VCaP (cell line): ENCODE data around the gene RAB40C.

Experiments
- H3K27ac ChIP-seq: fragments of 450-650 bp; 2 replicates; pipeline ENCODE4 v1.5.1; 2017
- CTCF ChIP-seq: fragments of 450-650 bp; conservative IDR thresholded peaks from 2 replicates; pipeline ENCODE4 v1.5.1; 2017; ENCODE audit warnings: mild to moderate bottlenecking, moderate library complexity

Gene RAB40C

GRCh38 chr16:578232-578869 is 11.5 kb upstream of the RAB40C start:
- H3K27ac ChIP-seq: no peak overlapping the region
- TF ChIP-seq CTCF: no peak

- no peak overlapping the region for H3K27ac ChIP-seq
- TF ChIP-seq CTCF: peak; percentile 24; the same call in 1 of the 2 replicates
Observed at GRCh38 chr16:578870-579405, 10.9 kb upstream of the RAB40C start.

- no peak overlapping the region for H3K27ac ChIP-seq
- no peak for TF ChIP-seq CTCF
Observed at GRCh38 chr16:580141-580945, 9.5 kb upstream of the RAB40C start.

- H3K27ac ChIP-seq: no peak overlapping the region
- TF ChIP-seq CTCF: no peak
Observed at GRCh38 chr16:580946-581498, 8.8 kb upstream of the RAB40C start.

GRCh38 chr16:582218-582613 is 7.7 kb upstream of the RAB40C start:
- no peak for TF ChIP-seq CTCF
- no peak overlapping the region for H3K27ac ChIP-seq

- H3K27ac ChIP-seq: no peak overlapping the region
- no peak for TF ChIP-seq CTCF
Observed at GRCh38 chr16:582614-583331, 7.1 kb upstream of the RAB40C start.

- no peak overlapping the region for H3K27ac ChIP-seq
- no peak for TF ChIP-seq CTCF
Observed at GRCh38 chr16:583470-583814, 6.4 kb upstream of the RAB40C start.
